K562 (cell line): ENCODE results near the gene PDPK1. TPM values are rescaled to one million over a fixed set of nuclear protein-coding genes. Genes with fewer than 3 reads are reported as not detected.

Experiments
- BCL6 ChIP-seq: fragments of 250-450 bp; sonication (Bioruptor Pico); IDR thresholded peaks from 2 replicates; pipeline ENCODE4 v1.4.0; 2020
- BDP1 ChIP-seq: IDR thresholded peaks from 3 replicates; pipeline ENCODE4 v1.6.1; 2011; ENCODE audit not compliant: insufficient read length, insufficient read depth
- BRD9 ChIP-seq: fragments of 450-650 bp; IDR thresholded peaks from 2 replicates; pipeline ENCODE4 v1.6.1; 2018; ENCODE audit warnings: low read depth; ENCODE audit not compliant: partially characterized antibody
- FOXK2 ChIP-seq, 2 experiments: fragments of 450-650 bp; IDR thresholded peaks in 1 of 2; conservative IDR thresholded peaks in 1 of 2; 2 replicates each; pipeline ENCODE4 v1.6.1; 2016; ENCODE audit warnings: low read depth in 2 of 2, mild to moderate bottlenecking in 1 of 2
- HDAC6 ChIP-seq: IDR thresholded peaks from 2 replicates; pipeline ENCODE4 v1.6.1; 2012; ENCODE audit warnings: low read depth, mild to moderate bottlenecking, control low read depth, inconsistent platforms, low read length, moderate library complexity
- KLF16 ChIP-seq: IDR thresholded peaks from 2 replicates; pipeline ENCODE4 v1.6.1; 2016; ENCODE audit warnings: antibody characterized with exemption
- MBD1 ChIP-seq: fragments of 250-450 bp; sonication (Bioruptor Pico); IDR thresholded peaks from 2 replicates; pipeline ENCODE4 v1.8.0; 2022; ENCODE audit warnings: inconsistent platforms
- NKRF ChIP-seq: fragments of 450-650 bp; IDR thresholded peaks from 2 replicates; pipeline ENCODE4 v1.6.1; 2016; ENCODE audit warnings: borderline replicate concordance
- NRF1 ChIP-seq, 2 experiments: fragments of 450-650 bp; IDR thresholded peaks in 1 of 2; conservative IDR thresholded peaks in 1 of 2; 2 replicates each; pipeline ENCODE4 v1.6.1; 2014; ENCODE audit warnings: mild to moderate bottlenecking in 2 of 2
- PBX2 ChIP-seq, 2 experiments: IDR thresholded peaks in 1 of 2; conservative IDR thresholded peaks in 1 of 2; 2 replicates each; pipeline ENCODE4 v1.6.1; 2016; ENCODE audit warnings: low read depth in 2 of 2, mild to moderate bottlenecking in 1 of 2, missing compliant biosample characterization in 1 of 2, missing genetic modification characterization in 1 of 2, moderate library complexity in 1 of 2
- POLR2A ChIP-seq: fragments of 450-650 bp; conservative IDR thresholded peaks from 2 replicates; pipeline ENCODE4 v1.6.1; 2016
- POLR2AphosphoS2 ChIP-seq: IDR thresholded peaks from 2 replicates; pipeline ENCODE4 v1.6.1; 2012; ENCODE audit warnings: low read length, improper control_type of control experiment
- POLR2B ChIP-seq: fragments of 450-650 bp; IDR thresholded peaks from 2 replicates; pipeline ENCODE4 v1.6.1; 2018; ENCODE audit warnings: low read depth; ENCODE audit not compliant: partially characterized antibody
- PRPF4 ChIP-seq: fragments of 200-400 bp; formaldehyde crosslinking; IDR thresholded peaks from one replicate; pipeline ENCODE4 v1.6.1; 2017; ENCODE audit warnings: low read length, low read depth, mild to moderate bottlenecking; ENCODE audit not compliant: insufficient read depth, poor library complexity, severe bottlenecking
- RBM17 ChIP-seq: fragments of 200-400 bp; formaldehyde crosslinking; IDR thresholded peaks from 2 replicates; pipeline ENCODE4 v1.6.1; 2017; ENCODE audit warnings: low read depth, mild to moderate bottlenecking, low read length, borderline replicate concordance
- RBM39 ChIP-seq: fragments of 200-400 bp; formaldehyde crosslinking; optimal IDR thresholded peaks from 2 replicates; pipeline ENCODE3; 2018; ENCODE audit warnings: low read depth, low read length
- SMAD4 ChIP-seq: fragments of 250-450 bp; sonication (Bioruptor Pico); conservative IDR thresholded peaks from 2 replicates; pipeline ENCODE4 v1.8.0; 2021; ENCODE audit warnings: inconsistent platforms, mild to moderate bottlenecking, moderate library complexity
- SMARCB1 ChIP-seq: IDR thresholded peaks from 2 replicates; pipeline ENCODE4 v1.6.1; 2011; ENCODE audit warnings: improper control_type of control experiment, low read depth; ENCODE audit not compliant: insufficient read length
- SNRNP70 ChIP-seq: fragments of 200-400 bp; formaldehyde crosslinking; optimal IDR thresholded peaks from 2 replicates; pipeline ENCODE3; 2017; ENCODE audit warnings: low read depth, low read length
- ZNF133 ChIP-seq: fragments of 250-450 bp; sonication (Bioruptor Pico); IDR thresholded peaks from 2 replicates; pipeline ENCODE4 v1.4.0; 2020; ENCODE audit warnings: mild to moderate bottlenecking
- ZNF408 ChIP-seq: fragments of 250-450 bp; sonication (Bioruptor Pico); IDR thresholded peaks from 2 replicates; pipeline ENCODE4 v1.4.0; 2020; ENCODE audit warnings: low read depth, mild to moderate bottlenecking, moderate library complexity
- ZNF551 ChIP-seq: fragments of 250-450 bp; sonication (Bioruptor Pico); IDR thresholded peaks from 2 replicates; pipeline ENCODE4 v1.5.0; 2021; ENCODE audit warnings: mild to moderate bottlenecking, moderate library complexity
- ZNF77 ChIP-seq: fragments of 250-450 bp; sonication (Bioruptor Pico); IDR thresholded peaks from 2 replicates; pipeline ENCODE4 v1.5.0; 2020
- polyA plus RNA-seq, 8 experiments: library from polyadenylated mRNA; depleted of rRNA in 4 of 8; stranded (reverse) in 5 of 8; unstranded in 3 of 8; fragments of >200 nt; fragmentation: Nextera tagmentation in 2 of 8; fragmentation: Illumina TruSeq in 1 of 8; extraction: Ambion mirVana in 2 of 8; extraction: Trizol in 1 of 8; gene quantifications; 2 replicates each; pipeline versions ENCODE4 v1.2.1 to v1.2.3, GENCODE V29; 2011 to 2014; ENCODE audit warnings: inconsistent platforms in 1 of 8, missing spikeins in 1 of 8
- total RNA-seq, 7 experiments: library from RNA; depleted of rRNA in 6 of 7; stranded (reverse); fragments of >200 nt in 6 of 7; fragmentation: Illumina TruSeq in 2 of 7; extraction: Trizol in 2 of 7; gene quantifications; 2 replicates each; pipeline versions ENCODE4 v1.2.1 to v1.2.3, GENCODE V29; 2011 to 2021; ENCODE audit warnings: low replicate concordance in 1 of 7

The PDPK1 gene
- total and polyA plus RNA-seq, 9 of the 15 experiments (the other 6 are each of a cell fraction or from before 2014, with no cell fraction given): 4.0 to 37.2 (median 18.7) TPM

- TF ChIP-seq HDAC6 (no peak), PRPF4 (no peak), ZNF133 (CRISPR knock-in tag) (no peak), ZNF77 (CRISPR knock-in tag) (no peak), POLR2A (no peak), POLR2B (no peak), POLR2AphosphoS2 (no peak), FOXK2 (conservative IDR thresholded peaks at IDR 0.05 in 1 of 2, IDR thresholded peaks at IDR 0.05 in 1 of 2; ENCODE audit: low read depth in 2 of 2) (no peak), BCL6 (CRISPR knock-in tag) (no peak), RBM17 (no peak), KLF16 (no peak), ZNF408 (CRISPR knock-in tag) (no peak), NRF1 (conservative IDR thresholded peaks at IDR 0.05 in 1 of 2, IDR thresholded peaks at IDR 0.05 in 1 of 2) (no peak), SMAD4 (CRISPR knock-in tag) (peak; percentile 79), ZNF551 (no peak), NKRF (no peak), SNRNP70 (no peak), BDP1 (no peak), PBX2 (CRISPR knock-in tag; IDR thresholded peaks at IDR 0.05; ENCODE audit: low read depth) (peak; percentile 63; the same call in 1 of the 2 replicates), PBX2 (tag; conservative IDR thresholded peaks at IDR 0.05; ENCODE audit: low read depth) (no peak), RBM39 (no peak), BRD9 (no peak), SMARCB1 (no peak), MBD1 (CRISPR knock-in tag) (no peak)
Observed at GRCh38 chr16:2537451-2538379, at the start of gene PDPK1 (continued).
